ENCODE data around the gene TEKT4. TPM values are rescaled to one million over a fixed set of nuclear protein-coding genes. Genes with fewer than 3 reads are reported as not detected.
"Not testable (repeated sequence)": the region's sequence is repeated elsewhere in the genome, so short reads cannot be mapped to it uniquely, and the experiment has no call there.

The TEKT4 gene
- total RNA-seq: not detected
- total RNA-seq (2013): 0.07 TPM

- WGBS (ENCODE audit: insufficient coverage): 52% methylated on average over 59 of the region's 59 CpGs
- H3K4me1 ChIP-seq (ENCODE audit: control insufficient read depth, insufficient read depth, low read length): no peaks in the 10 kb centered on the region
- no peaks in the 10 kb centered on the region for H3K36me3 ChIP-seq (ENCODE audit: control insufficient read depth, insufficient read depth, low read length)
- DNase-seq (no peak), ATAC-seq (no peak)
- H3K9me3 Mint-ChIP-seq: no peaks in the 10 kb centered on the region
- H3K4me1 Mint-ChIP-seq: no peaks in the 10 kb centered on the region
- no peaks in the 10 kb centered on the region for H3K36me3 Mint-ChIP-seq
- no peak for TF ChIP-seq CTCF (IDR thresholded peaks at IDR 0.05)
- H3K4me3 Mint-ChIP-seq: no peak within 1 kb of the TSS
- H3K4me3 ChIP-seq (ENCODE audit: low read length): no peak within 1 kb of the TSS
- intact Hi-C loops (cut with micrococcal nuclease): no loop called here
- no peaks in the 10 kb centered on the region for H3K27me3 ChIP-seq (ENCODE audit: control insufficient read depth, insufficient read depth, low read length)
- no peaks in the 10 kb centered on the region for H3K27me3 Mint-ChIP-seq (ENCODE audit: low read depth in 2 of 2)
- no peaks in the 10 kb centered on the region for H3K9me3 ChIP-seq (ENCODE audit: control insufficient read depth, insufficient read depth, low read length)
- no peak within 1 kb of the TSS for H3K27ac Mint-ChIP-seq
- H3K27ac ChIP-seq (ENCODE audit: low read length): no peak within 1 kb of the TSS
Observed at GRCh38 chr2:94871226-94872087, at the start of gene TEKT4. Gene TEKT4, plus strand, starts transcription at chr2:94871430. Its CDS starts 150 bp downstream, at chr2:94871580.

- WGBS (ENCODE audit: insufficient coverage): 58% methylated on average over 1 of the region's 2 CpGs
- ATAC-seq; intact Hi-C loops (cut with micrococcal nuclease): not testable (repeated sequence)
Observed at GRCh38 chr2:94839224-94839623, 32.0 kb upstream of the TEKT4 start.

GRCh38 chr2:94856856-94857255 lies 14.4 kb upstream of the TEKT4 start:
- H3K4me3 ChIP-seq (ENCODE audit: low read length); H3K27me3 ChIP-seq (ENCODE audit: control insufficient read depth, insufficient read depth, low read length); intact Hi-C loops (cut with micrococcal nuclease); H3K36me3 ChIP-seq (ENCODE audit: control insufficient read depth, insufficient read depth, low read length); H3K27ac Mint-ChIP-seq; ATAC-seq; H3K36me3 Mint-ChIP-seq; DNase-seq; H3K4me3 Mint-ChIP-seq; H3K9me3 ChIP-seq (ENCODE audit: control insufficient read depth, insufficient read depth, low read length); H3K4me1 Mint-ChIP-seq; H3K9me3 Mint-ChIP-seq; H3K4me1 ChIP-seq (ENCODE audit: control insufficient read depth, insufficient read depth, low read length); H3K27ac ChIP-seq (ENCODE audit: low read length): not testable (repeated sequence)
- peaks cover 9 to 18% of the 10 kb centered on the region in 2 donors for H3K27me3 Mint-ChIP-seq (ENCODE audit: low read depth in 2 of 2)
- 8% methylated on average over 35 of the region's 35 CpGs for WGBS (ENCODE audit: insufficient coverage)

More at GRCh38 chr2:94839224-94839623, 32.0 kb upstream of the TEKT4 start:
- H3K4me1 ChIP-seq (ENCODE audit: control insufficient read depth, insufficient read depth, low read length); DNase-seq; H3K27ac ChIP-seq (ENCODE audit: low read length); H3K9me3 Mint-ChIP-seq; H3K4me3 ChIP-seq (ENCODE audit: low read length); H3K36me3 ChIP-seq (ENCODE audit: control insufficient read depth, insufficient read depth, low read length); H3K4me3 Mint-ChIP-seq; H3K4me1 Mint-ChIP-seq; H3K9me3 ChIP-seq (ENCODE audit: control insufficient read depth, insufficient read depth, low read length); H3K27me3 ChIP-seq (ENCODE audit: control insufficient read depth, insufficient read depth, low read length); H3K27me3 Mint-ChIP-seq (ENCODE audit: low read depth in 2 of 2); H3K27ac Mint-ChIP-seq; H3K36me3 Mint-ChIP-seq: not testable (repeated sequence)

- H3K9me3 Mint-ChIP-seq; H3K9me3 ChIP-seq (ENCODE audit: control insufficient read depth, insufficient read depth, low read length); H3K36me3 Mint-ChIP-seq; intact Hi-C loops (cut with micrococcal nuclease); H3K27ac ChIP-seq (ENCODE audit: low read length); H3K4me1 ChIP-seq (ENCODE audit: control insufficient read depth, insufficient read depth, low read length); H3K27me3 ChIP-seq (ENCODE audit: control insufficient read depth, insufficient read depth, low read length); H3K27ac Mint-ChIP-seq; ATAC-seq; H3K4me3 ChIP-seq (ENCODE audit: low read length); H3K4me3 Mint-ChIP-seq; H3K36me3 ChIP-seq (ENCODE audit: control insufficient read depth, insufficient read depth, low read length); DNase-seq; H3K4me1 Mint-ChIP-seq: not testable (repeated sequence)
- 8% methylated on average over 58 of the region's 58 CpGs for WGBS (ENCODE audit: insufficient coverage)
- peaks cover 16 to 24% of the 10 kb centered on the region in 2 donors for H3K27me3 Mint-ChIP-seq (ENCODE audit: low read depth in 2 of 2)
Observed at GRCh38 chr2:94857367-94858162, 13.7 kb upstream of the TEKT4 start.

- ATAC-seq; H3K4me1 Mint-ChIP-seq; H3K27ac ChIP-seq (ENCODE audit: low read length); H3K27ac Mint-ChIP-seq; H3K9me3 ChIP-seq (ENCODE audit: control insufficient read depth, insufficient read depth, low read length); H3K4me3 ChIP-seq (ENCODE audit: low read length); H3K36me3 Mint-ChIP-seq; H3K36me3 ChIP-seq (ENCODE audit: control insufficient read depth, insufficient read depth, low read length); intact Hi-C loops (cut with micrococcal nuclease); DNase-seq; H3K27me3 ChIP-seq (ENCODE audit: control insufficient read depth, insufficient read depth, low read length); H3K9me3 Mint-ChIP-seq; H3K4me1 ChIP-seq (ENCODE audit: control insufficient read depth, insufficient read depth, low read length); H3K4me3 Mint-ChIP-seq: not testable (repeated sequence)
- WGBS (ENCODE audit: insufficient coverage): 37% methylated on average over 36 of the region's 38 CpGs
- peaks cover 17 to 25% of the 10 kb centered on the region in 2 donors for H3K27me3 Mint-ChIP-seq (ENCODE audit: low read depth in 2 of 2)
Observed at GRCh38 chr2:94858163-94858888, 12.9 kb upstream of the TEKT4 start.
